Endothelial cell of umbilical vein (primary cell): ENCODE measurements around the gene EPX. TPM values are rescaled to one million over a fixed set of nuclear protein-coding genes. Genes with fewer than 3 reads are reported as not detected.

Experiments
- BruUV-seq: library from RNA; stranded (reverse); fragments of 400-500 nt; replicated peaks from 2 replicates; lab custom pipeline; 2021; lab: Mats Ljungman, UMichigan
- CTCF ChIA-PET: fragments of 300-600, 350-600 bp; sonication (Branson Sonifier 250); formaldehyde crosslinking; loops from one replicate; lab custom pipeline; 2021; ENCODE audit warnings: antibody characterized with exemption, inconsistent platforms; lab: Charles Lee
- POLR2A ChIA-PET: fragments of 300-600, 350-600 bp; sonication (Branson Sonifier 250); formaldehyde crosslinking; loops from one replicate; lab custom pipeline; 2021; ENCODE audit warnings: antibody characterized with exemption, inconsistent platforms; lab: Charles Lee
- DNase-seq: peaks from one replicate; pipeline ENCODE4 v3.0.0-alpha.2; 2011; ENCODE audit warnings: low read depth, low spot score
- FAIRE-seq: peaks from 2 replicates; lab custom pipeline; 2011; peaks lifted over from hg19 to GRCh38; lab: Jason Lieb, UNC
- H2AFZ ChIP-seq: 2 replicates; pipeline ENCODE4 v1.6.0; 2012; ENCODE audit warnings: low read depth, low read length, control low read depth, inconsistent platforms
- H3K27ac ChIP-seq: 2 replicates; pipeline ENCODE4 v1.5.1; 2011; ENCODE audit warnings: low read depth, mild to moderate bottlenecking, control low read depth, low read length, moderate library complexity; ENCODE audit not compliant: insufficient read depth
- H3K27me3 ChIP-seq, 2 experiments: 2 replicates each; pipeline versions ENCODE4 v1.6.0 to v1.6.1; 2011; ENCODE audit warnings: low read length in 2 of 2, mixed read lengths in 1 of 2; ENCODE audit not compliant: control insufficient read depth in 2 of 2, insufficient read depth in 2 of 2
- H3K36me3 ChIP-seq, 2 experiments: 2 replicates in 1 of 2; 3 replicates in 1 of 2; pipeline ENCODE4 v1.5.1; 2011; ENCODE audit warnings: low read length in 2 of 2, mild to moderate bottlenecking in 1 of 2, moderate library complexity in 1 of 2; ENCODE audit not compliant: control insufficient read depth in 2 of 2, insufficient read depth in 2 of 2; ENCODE audit errors: extremely low read depth in 1 of 2
- H3K4me1 ChIP-seq: 3 replicates; pipeline ENCODE4 v1.5.1; 2011; ENCODE audit warnings: mild to moderate bottlenecking, low read length; ENCODE audit not compliant: control insufficient read depth, insufficient read depth; ENCODE audit errors: extremely low read depth
- H3K4me2 ChIP-seq: 2 replicates; pipeline ENCODE4 v1.6.1; 2011; ENCODE audit warnings: low read length, control low read depth, mixed read lengths; ENCODE audit not compliant: insufficient read depth
- H3K4me3 ChIP-seq, 3 experiments: fragments of 200-600 bp in 1 of 3; sonication (generic), shearing (Covaris generic) in 1 of 3; replicated peaks in 1 of 3; 2 replicates each; pipeline ENCODE4 v1.5.1; 2011 to 2016; ENCODE audit warnings: control low read depth in 3 of 3, low read length in 3 of 3, mild to moderate bottlenecking in 2 of 3, inconsistent platforms in 1 of 3, low read depth in 1 of 3, moderate library complexity in 1 of 3; ENCODE audit not compliant: insufficient read depth in 1 of 3
- H3K79me2 ChIP-seq: 2 replicates; pipeline ENCODE4 v1.6.0; 2012; ENCODE audit warnings: low read length, inconsistent platforms; ENCODE audit not compliant: control insufficient read depth, insufficient read depth
- H3K9ac ChIP-seq: replicated peaks from 2 replicates; pipeline ENCODE3; 2011; ENCODE audit warnings: low read length, control low read depth; ENCODE audit not compliant: insufficient read depth; ENCODE audit errors: extremely low read depth
- H3K9me1 ChIP-seq: replicated peaks from 3 replicates; pipeline ENCODE4 v1.6.0; 2011; ENCODE audit warnings: mild to moderate bottlenecking, low read length; ENCODE audit not compliant: control insufficient read depth, insufficient read depth; ENCODE audit errors: extremely low read depth
- H3K9me3 ChIP-seq: replicated peaks from 2 replicates; pipeline ENCODE4 v1.5.1; 2012; ENCODE audit warnings: low read length, inconsistent platforms; ENCODE audit not compliant: control insufficient read depth, insufficient read depth
- H4K20me1 ChIP-seq: replicated peaks from 2 replicates; pipeline ENCODE3; 2011; ENCODE audit warnings: mild to moderate bottlenecking, low read length; ENCODE audit not compliant: control insufficient read depth, insufficient read depth; ENCODE audit errors: extremely low read depth
- CTCF ChIP-seq, 2 donors: IDR thresholded peaks; 1 replicate in 1 of 2; 2 replicates in 1 of 2; pipeline ENCODE4 v1.5.1; 2011; ENCODE audit warnings: low read length in 2 of 2, mild to moderate bottlenecking in 2 of 2, moderate library complexity in 2 of 2, control low read depth in 1 of 2, inconsistent platforms in 1 of 2, low read depth in 1 of 2; ENCODE audit not compliant: insufficient read depth in 1 of 2; ENCODE audit errors: extremely low read depth in 1 of 2
- EZH2 ChIP-seq: IDR thresholded peaks from 2 replicates; pipeline ENCODE4 v1.6.1; 2012; ENCODE audit warnings: borderline replicate concordance, low read depth, mild to moderate bottlenecking, moderate library complexity, low read length, inconsistent platforms; ENCODE audit not compliant: severe bottlenecking
- FOS ChIP-seq: IDR thresholded peaks from 2 replicates; pipeline ENCODE4 v1.6.1; 2011; ENCODE audit warnings: mild to moderate bottlenecking, low read length, moderate library complexity, borderline replicate concordance; ENCODE audit not compliant: insufficient read depth
- GATA2 ChIP-seq: IDR thresholded peaks from 2 replicates; pipeline ENCODE4 v1.7.0; 2011; ENCODE audit warnings: low read depth, mild to moderate bottlenecking, moderate library complexity, mixed read lengths, low read length; ENCODE audit not compliant: insufficient read length, insufficient read depth
- JUN ChIP-seq: IDR thresholded peaks from 2 replicates; pipeline ENCODE4 v1.6.1; 2011; ENCODE audit warnings: borderline replicate concordance, low read depth; ENCODE audit not compliant: insufficient read length, insufficient read depth
- MYC ChIP-seq: IDR thresholded peaks from one replicate; pipeline ENCODE4 v1.6.1; 2011; ENCODE audit warnings: mild to moderate bottlenecking, low read depth, low read length
- POLR2A ChIP-seq: IDR thresholded peaks from 2 replicates; pipeline ENCODE4 v1.6.1; 2012; ENCODE audit warnings: low read depth, mild to moderate bottlenecking, control low read depth, low read length
- POLR2AphosphoS5 ChIP-seq: IDR thresholded peaks from 2 replicates; pipeline ENCODE4 v1.6.1; 2012; ENCODE audit warnings: low read depth, mild to moderate bottlenecking, control low read depth, low read length, moderate library complexity; ENCODE audit not compliant: insufficient read depth
- dilution Hi-C: fragments of 300-500 bp; cut with MboI; formaldehyde crosslinking; loops from one replicate; pipeline ENCODE4 v1.15.0; 2019; ENCODE audit warnings: low sequenced_read_pairs; ENCODE audit not compliant: extremely low pct_ligation_motif_present
- intact Hi-C: fragments of 100-400 bp; cut with micrococcal nuclease; formaldehyde crosslinking; loops from one replicate; pipeline ENCODE4 v1.10.0; 2022
- polyA plus RNA-seq, 4 experiments: library from polyadenylated mRNA; depleted of rRNA in 3 of 4; stranded (reverse) in 3 of 4; unstranded in 1 of 4; fragments of >200 nt; gene quantifications; 2 replicates each; pipeline versions ENCODE4 v1.2.1 to v1.2.3, GENCODE V29; 2011 to 2012; ENCODE audit warnings: missing spikeins in 1 of 4
- total RNA-seq: library from RNA; stranded (reverse); gene quantifications from 2 replicates; pipeline ENCODE4 v1.2.3, GENCODE V29; 2021
- TF ChIP-seq, protein P1 (sequence below): IDR thresholded peaks from 2 replicates; pipeline ENCODE4 v1.6.1; 2011; ENCODE audit not compliant: insufficient read depth, insufficient read length

The EPX gene
- total and polyA plus RNA-seq, 2 donors (not counting 3 experiments of a cell fraction or from before 2014, with no cell fraction given) = not detected

GRCh38 chr17:58249270-58250133 lies 57.0 kb downstream of the EPX start:
- intact Hi-C loops = loop anchor here (1.0 to 5.0 kb wide), 2 partner anchors 30 to 47 kb away; partner anchors contain the start of gene MKS1

More at GRCh38 chr17:58249270-58250133, 57.0 kb downstream of the EPX start:
- Histone ChIP-seq H3K27ac (no peak overlapping the region), H3K9me3 (no peaks in the 10 kb centered on the region), H3K9me1 (no peaks in the 10 kb centered on the region), H3K27me3 (peaks cover 24% of the 10 kb centered on the region in 2 experiments), H3K4me1 (no peaks in the 10 kb centered on the region), H3K4me3 (peak overlapping the region in 2 of 3 experiments; percentile 31 to 46), H4K20me1 (no peaks in the 10 kb centered on the region), H2AFZ (peak overlapping the region; percentile 93), H3K4me2 (peak overlapping the region; percentile 57), H3K9ac (no peak overlapping the region), H3K36me3 (no peaks in the 10 kb centered on the region), H3K79me2 (no peaks in the 10 kb centered on the region)
- dilution Hi-C loops = no loop called here
- FAIRE-seq (peak; percentile 79), DNase-seq (peak; percentile 55)
- POLR2A ChIA-PET = no interaction called here
- no TSS peak for BruUV-seq
- TF ChIP-seq POLR2A (no peak), JUN (no peak), MYC (peak; percentile 87), FOS (no peak), CTCF (IDR thresholded peaks at IDR 0.05; ENCODE audit: extremely low read depth in 1 of 2, insufficient read depth in 1 of 2, low read depth in 1 of 2, low read length in 2 of 2) (peak; percentile 92 to 99), POLR2AphosphoS5 (no peak), GATA2 (no peak), EZH2 (no peak)
- TF ChIP-seq, protein P1, sequence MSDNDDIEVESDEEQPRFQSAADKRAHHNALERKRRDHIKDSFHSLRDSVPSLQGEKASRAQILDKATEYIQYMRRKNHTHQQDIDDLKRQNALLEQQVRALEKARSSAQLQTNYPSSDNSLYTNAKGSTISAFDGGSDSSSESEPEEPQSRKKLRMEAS = peak; percentile 90
- CTCF ChIA-PET = interaction anchor here (0.7 to 2.0 kb wide), 30 partner anchors 9 to 755 kb away, joined by 3 to 30 read pairs (median 4); partner anchors contain the start of genes LPO, MKS1, RNF43 and SUPT4H1
